Measurements from ENCODE around the gene IGFBP3. TPM values are rescaled to one million over a fixed set of nuclear protein-coding genes. Genes with fewer than 3 reads are reported as not detected.

The IGFBP3 gene
- polyA plus RNA-seq, 1 donor from 2014 or later: 1.6 TPM

- Histone ChIP-seq H2AFZ (ENCODE audit: low read depth, low read length) (no peak overlapping the region), H3K9ac (ENCODE audit: low read length) (no peak overlapping the region)
- TF ChIP-seq REST (IDR thresholded peaks at IDR 0.05; ENCODE audit: borderline replicate concordance): no peak
- TF ChIP-seq SMC3 (conservative IDR thresholded peaks at IDR 0.05; ENCODE audit: poor library complexity): no peak
- no peak for TF ChIP-seq MXI1 (conservative IDR thresholded peaks at IDR 0.05; ENCODE audit: poor library complexity, severe bottlenecking)
Measured at GRCh38 chr7:45873355-45873754, 47.7 kb downstream of the IGFBP3 start.

GRCh38 chr7:45873035-45873354, 48.1 kb downstream of the IGFBP3 start, which contains the start of gene CCDC201:
Gene CCDC201, minus strand, starts transcription at chr7:45873082. Its CDS starts 75 bp downstream, at chr7:45873007.
- H3K4me3 ChIP-seq (ENCODE audit: low read length): no peak within 1 kb of the TSS
- TF ChIP-seq SMC3 (conservative IDR thresholded peaks at IDR 0.05; ENCODE audit: poor library complexity) (no peak), EZH2 (IDR thresholded peaks at IDR 0.05; ENCODE audit: borderline replicate concordance, insufficient read depth, low read length, poor library complexity, severe bottlenecking) (no peak), CTCF (IDR thresholded peaks at IDR 0.05; ENCODE audit: poor library complexity, severe bottlenecking) (no peak), TAF1 (IDR thresholded peaks at IDR 0.05; ENCODE audit: low read depth) (no peak), RAD21 (conservative IDR thresholded peaks at IDR 0.05) (no peak), POLR2AphosphoS5 (IDR thresholded peaks at IDR 0.05) (no peak), EP300 (conservative IDR thresholded peaks at IDR 0.05; ENCODE audit: poor library complexity, severe bottlenecking) (no peak), REST (IDR thresholded peaks at IDR 0.05; ENCODE audit: borderline replicate concordance) (no peak), MXI1 (conservative IDR thresholded peaks at IDR 0.05; ENCODE audit: poor library complexity, severe bottlenecking) (no peak)
- H2AFZ ChIP-seq (ENCODE audit: low read depth, low read length): no peak within 1 kb of the TSS
- no peaks in the 10 kb centered on the region for H3F3A ChIP-seq (ENCODE audit: insufficient read depth, low read length, poor library complexity, severe bottlenecking)
- H3K36me3 ChIP-seq (ENCODE audit: insufficient read depth, low read length): no peaks in the 10 kb centered on the region
- no peak within 1 kb of the TSS for H3K27ac ChIP-seq (ENCODE audit: low read length)
- H3K9me3 ChIP-seq (ENCODE audit: low read length): peaks cover 2% of the 10 kb centered on the region
- no peak within 1 kb of the TSS for H3K4me2 ChIP-seq (ENCODE audit: low read length)
- H3K9ac ChIP-seq (ENCODE audit: low read length): no peak within 1 kb of the TSS
- H4K20me1 ChIP-seq (ENCODE audit: insufficient read depth): no peaks in the 10 kb centered on the region
- H3K27me3 ChIP-seq (ENCODE audit: insufficient read depth, low read depth, low read length): no peaks in the 10 kb centered on the region
- no peaks in the 10 kb centered on the region for H3K79me2 ChIP-seq (replicated peaks; ENCODE audit: insufficient read depth, low read length)
- H3K9me2 ChIP-seq (ENCODE audit: insufficient read depth, low read length): no peaks in the 10 kb centered on the region

More at GRCh38 chr7:45873355-45873754, 47.7 kb downstream of the IGFBP3 start:
- no peaks in the 10 kb centered on the region for H3F3A ChIP-seq (ENCODE audit: insufficient read depth, low read length, poor library complexity, severe bottlenecking)
- H3K79me2 ChIP-seq (replicated peaks; ENCODE audit: insufficient read depth, low read length): no peaks in the 10 kb centered on the region
- no peaks in the 10 kb centered on the region for H4K20me1 ChIP-seq (ENCODE audit: insufficient read depth)
- no peaks in the 10 kb centered on the region for H3K27me3 ChIP-seq (ENCODE audit: insufficient read depth, low read depth, low read length)
- H3K36me3 ChIP-seq (ENCODE audit: insufficient read depth, low read length): no peaks in the 10 kb centered on the region
- no peak overlapping the region for H3K27ac ChIP-seq (ENCODE audit: low read length)
- H3K4me2 ChIP-seq (ENCODE audit: low read length): no peak overlapping the region
- H3K9me2 ChIP-seq (ENCODE audit: insufficient read depth, low read length): no peaks in the 10 kb centered on the region
- peaks cover 5% of the 10 kb centered on the region for H3K9me3 ChIP-seq (ENCODE audit: low read length)
- no peak overlapping the region for H3K4me3 ChIP-seq (ENCODE audit: low read length)
